HG02973 (cell line): Measurements from ENCODE around the gene OR4D1.

ENCODE experiments used
- ATAC-seq: cut with Tn5 transposase; IDR thresholded peaks from one replicate; pipeline ENCODE4 v1.9.1; 2021; ENCODE audit warnings: moderate library complexity; ENCODE audit not compliant: unreplicated experiment

Gene OR4D1

DNA sequence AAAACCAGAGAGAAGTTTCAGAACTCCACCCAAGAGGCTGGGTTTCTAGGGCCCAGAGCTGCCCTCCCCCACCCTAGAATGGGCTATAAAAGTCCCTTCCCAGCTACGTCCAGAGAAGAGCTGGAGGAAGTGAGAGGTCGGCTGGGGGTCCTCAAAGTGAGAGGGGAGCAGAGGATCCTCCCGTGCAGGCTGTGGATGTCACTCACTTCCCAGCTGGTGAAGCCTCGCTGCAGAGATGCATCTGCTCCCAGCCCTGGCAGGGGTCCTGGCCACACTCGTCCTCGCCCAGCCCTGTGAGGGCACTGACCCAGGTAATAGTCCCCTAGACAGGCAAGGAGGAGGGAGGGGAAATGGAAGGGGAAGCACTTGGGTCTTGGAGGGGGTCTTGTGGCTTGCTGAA is 44.4 kb downstream of the OR4D1 start, which contains the start of gene EPX:
Gene EPX (plus strand): TSS at position 115 of the 400 bp plus-strand sequence. CDS start 121 bp downstream, at position 236.
- no peak for ATAC-seq

DNA sequence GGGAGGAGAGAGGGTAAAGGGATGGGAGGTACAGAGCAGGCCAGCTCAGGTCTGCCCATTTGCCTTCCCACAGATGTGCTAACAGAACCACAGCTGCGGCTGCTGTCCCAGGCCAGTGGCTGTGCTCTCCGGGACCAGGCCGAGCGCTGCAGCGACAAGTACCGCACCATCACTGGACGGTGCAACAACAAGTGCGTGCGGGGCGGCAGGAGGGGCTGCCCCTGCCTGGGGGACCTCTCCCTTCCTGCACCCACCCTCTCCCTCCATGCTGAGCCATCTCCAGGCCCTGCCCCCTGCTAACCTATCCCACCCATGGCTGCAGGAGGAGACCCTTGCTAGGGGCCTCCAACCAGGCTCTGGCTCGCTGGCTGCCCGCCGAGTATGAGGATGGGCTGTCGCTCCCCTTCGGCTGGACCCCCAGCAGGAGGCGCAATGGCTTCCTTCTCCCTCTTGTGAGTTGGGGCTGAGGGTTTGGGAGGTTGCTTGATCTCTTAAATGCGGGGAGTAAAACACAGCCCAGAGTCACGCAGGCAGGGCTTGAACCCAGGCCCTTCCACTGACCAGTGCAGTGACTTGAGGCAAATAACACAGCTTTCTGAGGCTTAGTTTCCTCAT is 45.6 kb downstream of the OR4D1 start:
- no peak for ATAC-seq

GRCh38 chr17:58195518-58196123 is 47.4 kb downstream of the OR4D1 start:
- no peak for ATAC-seq

- no peak for ATAC-seq
Observed at GRCh38 chr17:58196610-58197009, 48.4 kb downstream of the OR4D1 start.

GRCh38 chr17:58200024-58200633 is 51.9 kb downstream of the OR4D1 start:
- no peak for ATAC-seq

- ATAC-seq = no peak
Observed at GRCh38 chr17:58202859-58203258, 54.7 kb downstream of the OR4D1 start.

GRCh38 chr17:58204796-58205195 is 56.6 kb downstream of the OR4D1 start:
- no peak for ATAC-seq

DNA sequence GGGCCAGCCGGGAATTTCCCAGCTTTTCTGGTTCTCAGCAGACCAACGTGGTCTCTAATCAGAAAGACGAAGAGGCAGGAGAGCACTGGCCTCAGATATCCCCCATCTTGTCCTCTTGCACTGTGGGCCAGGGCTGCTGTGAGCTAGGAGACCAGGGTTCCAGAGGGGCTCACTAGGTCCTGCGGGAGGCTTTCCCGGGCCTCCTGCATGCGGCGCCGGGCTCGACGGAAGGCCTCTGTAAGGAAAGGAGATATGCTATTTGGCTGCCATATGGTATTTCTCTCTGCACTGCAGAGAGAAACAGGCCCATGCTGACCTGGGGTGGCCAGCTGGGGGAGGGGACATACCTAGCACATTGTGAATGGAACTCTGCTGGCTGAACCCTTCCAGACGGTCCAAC is 57.8 kb downstream of the OR4D1 start:
- ATAC-seq = no peak

DNA sequence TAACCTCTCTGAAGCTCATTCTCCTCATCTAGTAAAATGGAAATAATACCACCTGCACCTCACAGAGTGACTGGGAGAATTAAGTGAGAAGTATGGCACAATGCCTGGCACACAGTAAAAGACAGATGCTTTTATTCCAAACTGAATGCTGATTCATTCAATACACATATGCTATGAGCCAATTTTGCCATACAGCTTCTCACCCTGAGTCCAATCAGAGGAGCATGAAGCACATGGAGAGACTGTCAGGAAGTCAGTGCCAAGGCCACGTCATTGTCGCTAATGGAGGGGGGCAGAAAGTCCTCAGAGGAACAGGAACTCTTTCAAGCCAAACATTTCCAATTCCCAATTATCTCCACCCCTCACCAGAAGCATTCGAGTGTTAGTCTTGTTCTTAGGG is 59.3 kb downstream of the OR4D1 start:
- no peak for ATAC-seq

- ATAC-seq = no peak
Observed at GRCh38 chr17:58208344-58208743, 60.2 kb downstream of the OR4D1 start.
